Dendritic cell treated with granulocyte-macrophage colony-stimulating factor and Interleukin-4, amounts not matched to agents 40 ng/mL and 50 ng/mL, for 4 days (primary cell): ENCODE data around the gene MTREX.

Experiments
- H3K27ac Mint-ChIP-seq: one replicate; pipeline ENCODE4 v1.8.0; 2022; ENCODE audit warnings: mild to moderate bottlenecking, mixed read lengths
- H3K27me3 Mint-ChIP-seq: one replicate; pipeline ENCODE4 v1.8.0; 2022; ENCODE audit warnings: mild to moderate bottlenecking, mixed read lengths
- H3K36me3 Mint-ChIP-seq: one replicate; pipeline ENCODE4 v1.8.0; 2022; ENCODE audit warnings: low read depth, mixed read lengths
- H3K4me1 Mint-ChIP-seq: one replicate; pipeline ENCODE4 v1.8.0; 2022; ENCODE audit warnings: low read depth, mixed read lengths
- H3K4me3 Mint-ChIP-seq: one replicate; pipeline ENCODE4 v1.8.0; 2022; ENCODE audit warnings: mild to moderate bottlenecking, moderate library complexity, mixed read lengths
- H3K9me3 Mint-ChIP-seq: one replicate; pipeline ENCODE4 v1.8.0; 2022; ENCODE audit warnings: mixed read lengths
- intact Hi-C: fragments of 100-400 bp; cut with micrococcal nuclease; formaldehyde crosslinking; loops from one replicate; pipeline ENCODE4 v1.15.0; 2022

MTREX gene

GRCh38 chr5:55407984-55408383 is 100.2 kb downstream of the MTREX start:
- Mint-ChIP-seq H3K4me1 (peaks cover 22% of the 10 kb centered on the region), H3K36me3 (peaks cover 51% of the 10 kb centered on the region), H3K4me3 (no peak overlapping the region), H3K27me3 (no peaks in the 10 kb centered on the region), H3K27ac (peak overlapping the region; percentile 8), H3K9me3 (no peaks in the 10 kb centered on the region)
- intact Hi-C loops, result loop anchor here (1.0 kb wide), 1 partner anchor 283 kb away; no protein-coding TSS in a partner anchor

- peaks cover 44% of the 10 kb centered on the region for H3K36me3 Mint-ChIP-seq
- H3K9me3 Mint-ChIP-seq, result no peaks in the 10 kb centered on the region
- H3K4me3 Mint-ChIP-seq, result no peak overlapping the region
- no peaks in the 10 kb centered on the region for H3K27me3 Mint-ChIP-seq
- H3K4me1 Mint-ChIP-seq, result peaks cover 23% of the 10 kb centered on the region
- no peak overlapping the region for H3K27ac Mint-ChIP-seq
- intact Hi-C loops, result no loop called here
These were observed 102.0 kb downstream of the MTREX start for GRCh38 chr5:55409775-55410174.

GRCh38 chr5:55410845-55411244 is 103.1 kb downstream of the MTREX start:
- H3K27ac Mint-ChIP-seq, result peak overlapping the region; percentile 32
- H3K9me3 Mint-ChIP-seq, result no peaks in the 10 kb centered on the region
- H3K4me3 Mint-ChIP-seq, result no peak overlapping the region
- H3K36me3 Mint-ChIP-seq, result peaks cover 46% of the 10 kb centered on the region
- H3K27me3 Mint-ChIP-seq, result no peaks in the 10 kb centered on the region
- peaks cover 27% of the 10 kb centered on the region for H3K4me1 Mint-ChIP-seq
- intact Hi-C loops, result no loop called here

GRCh38 chr5:55411876-55412275 is 104.1 kb downstream of the MTREX start:
- Mint-ChIP-seq H3K36me3 (peaks cover 47% of the 10 kb centered on the region), H3K27ac (no peak overlapping the region), H3K4me3 (no peak overlapping the region), H3K27me3 (no peaks in the 10 kb centered on the region), H3K9me3 (no peaks in the 10 kb centered on the region), H3K4me1 (peaks cover 27% of the 10 kb centered on the region)
- intact Hi-C loops, result no loop called here

- H3K27me3 Mint-ChIP-seq, result no peaks in the 10 kb centered on the region
- intact Hi-C loops, result no loop called here
These were observed 105.9 kb downstream of the MTREX start for GRCh38 chr5:55413644-55414043.

GRCh38 chr5:55415071-55415470 is 107.3 kb downstream of the MTREX start:
- no peaks in the 10 kb centered on the region for H3K9me3 Mint-ChIP-seq
- peak overlapping the region; percentile 32 for H3K27ac Mint-ChIP-seq
- peaks cover 16% of the 10 kb centered on the region for H3K4me1 Mint-ChIP-seq
- no peak overlapping the region for H3K4me3 Mint-ChIP-seq
- intact Hi-C loops, result no loop called here
- peaks cover 57% of the 10 kb centered on the region for H3K36me3 Mint-ChIP-seq
- H3K27me3 Mint-ChIP-seq, result no peaks in the 10 kb centered on the region

More at GRCh38 chr5:55413644-55414043, 105.9 kb downstream of the MTREX start:
- Mint-ChIP-seq H3K9me3 (no peaks in the 10 kb centered on the region), H3K36me3 (peaks cover 46% of the 10 kb centered on the region), H3K4me1 (peaks cover 16% of the 10 kb centered on the region), H3K27ac (no peak overlapping the region), H3K4me3 (no peak overlapping the region)

GRCh38 chr5:55416306-55416705 is 108.5 kb downstream of the MTREX start:
- intact Hi-C loops, result no loop called here
- H3K36me3 Mint-ChIP-seq, result peaks cover 69% of the 10 kb centered on the region

GRCh38 chr5:55418994-55419968 is 111.5 kb downstream of the MTREX start:
- H3K27me3 Mint-ChIP-seq, result no peaks in the 10 kb centered on the region
- no peaks in the 10 kb centered on the region for H3K9me3 Mint-ChIP-seq
- H3K4me1 Mint-ChIP-seq, result peaks cover 5% of the 10 kb centered on the region
- intact Hi-C loops, result no loop called here
- no peak overlapping the region for H3K4me3 Mint-ChIP-seq
- peaks cover 85% of the 10 kb centered on the region for H3K36me3 Mint-ChIP-seq
- H3K27ac Mint-ChIP-seq, result no peak overlapping the region

More at GRCh38 chr5:55416306-55416705, 108.5 kb downstream of the MTREX start:
- no peak overlapping the region for H3K27ac Mint-ChIP-seq
- no peak overlapping the region for H3K4me3 Mint-ChIP-seq
- H3K4me1 Mint-ChIP-seq, result peaks cover 16% of the 10 kb centered on the region
- no peaks in the 10 kb centered on the region for H3K27me3 Mint-ChIP-seq
- no peaks in the 10 kb centered on the region for H3K9me3 Mint-ChIP-seq

- Mint-ChIP-seq H3K4me3 (no peak overlapping the region), H3K36me3 (peaks cover 83% of the 10 kb centered on the region), H3K27me3 (no peaks in the 10 kb centered on the region), H3K27ac (no peak overlapping the region), H3K4me1 (no peaks in the 10 kb centered on the region), H3K9me3 (no peaks in the 10 kb centered on the region)
- intact Hi-C loops, result no loop called here
These were observed 113.3 kb downstream of the MTREX start for GRCh38 chr5:55421074-55421529.

GRCh38 chr5:55426455-55426854 is 118.7 kb downstream of the MTREX start:
- Mint-ChIP-seq H3K4me3 (no peak overlapping the region), H3K27me3 (no peaks in the 10 kb centered on the region), H3K9me3 (peaks cover 38% of the 10 kb centered on the region), H3K36me3 (peaks cover 86% of the 10 kb centered on the region), H3K4me1 (no peaks in the 10 kb centered on the region), H3K27ac (no peak overlapping the region)
- intact Hi-C loops, result no loop called here

- Mint-ChIP-seq H3K27ac (no peak overlapping the region), H3K4me1 (no peaks in the 10 kb centered on the region), H3K4me3 (no peak overlapping the region), H3K36me3 (peaks cover 84% of the 10 kb centered on the region), H3K27me3 (no peaks in the 10 kb centered on the region), H3K9me3 (peaks cover 45% of the 10 kb centered on the region)
- intact Hi-C loops, result no loop called here
These were observed 119.4 kb downstream of the MTREX start for GRCh38 chr5:55427157-55427556.

GRCh38 chr5:55429221-55429612 is 121.4 kb downstream of the MTREX start:
- Mint-ChIP-seq H3K4me3 (no peak overlapping the region), H3K27ac (no peak overlapping the region), H3K36me3 (peaks cover 63% of the 10 kb centered on the region), H3K9me3 (peaks cover 65% of the 10 kb centered on the region), H3K4me1 (no peaks in the 10 kb centered on the region), H3K27me3 (no peaks in the 10 kb centered on the region)
- intact Hi-C loops, result no loop called here

- H3K27me3 Mint-ChIP-seq, result no peaks in the 10 kb centered on the region
- no peak overlapping the region for H3K27ac Mint-ChIP-seq
These were observed 121.9 kb downstream of the MTREX start for GRCh38 chr5:55429613-55430253.

GRCh38 chr5:55432549-55432948 is 124.8 kb downstream of the MTREX start:
- H3K4me1 Mint-ChIP-seq, result no peaks in the 10 kb centered on the region
- no peak overlapping the region for H3K4me3 Mint-ChIP-seq
- H3K27ac Mint-ChIP-seq, result no peak overlapping the region
- intact Hi-C loops, result no loop called here
- peaks cover 90% of the 10 kb centered on the region for H3K9me3 Mint-ChIP-seq
- peaks cover 38% of the 10 kb centered on the region for H3K36me3 Mint-ChIP-seq
- H3K27me3 Mint-ChIP-seq, result no peaks in the 10 kb centered on the region

More at GRCh38 chr5:55429613-55430253, 121.9 kb downstream of the MTREX start:
- Mint-ChIP-seq H3K4me1 (no peaks in the 10 kb centered on the region), H3K9me3 (peaks cover 70% of the 10 kb centered on the region), H3K4me3 (no peak overlapping the region), H3K36me3 (peaks cover 58% of the 10 kb centered on the region)
- intact Hi-C loops, result no loop called here
